MM.1S (cell line): Measurements from ENCODE around the gene MEX3D.

Experiments used
- DNase-seq: peaks from one replicate; pipeline ENCODE4 v3.0.0-alpha.2; 2015
- H2AFZ ChIP-seq: fragments of 300-600 bp; sonication (generic); 2 replicates; pipeline ENCODE4 v1.6.0; 2016; ENCODE audit warnings: antibody characterized with exemption, low read length
- H3F3A ChIP-seq: fragments of 300-600 bp; sonication (generic); 2 replicates; pipeline ENCODE4 v1.6.1; 2016; ENCODE audit warnings: mild to moderate bottlenecking, antibody characterized with exemption, low read length, moderate library complexity, mixed read lengths; ENCODE audit not compliant: insufficient read depth
- H3K27ac ChIP-seq: fragments of 300-600 bp; sonication (generic); 2 replicates; pipeline ENCODE4 v1.5.1; 2016; ENCODE audit warnings: mild to moderate bottlenecking, low read length
- H3K27me3 ChIP-seq: fragments of 300-600 bp; sonication (generic); replicated peaks from 2 replicates; pipeline ENCODE4 v1.6.0; 2016; ENCODE audit warnings: low read length; ENCODE audit not compliant: insufficient read depth
- H3K36me3 ChIP-seq: fragments of 300-600 bp; sonication (generic); replicated peaks from 2 replicates; pipeline ENCODE4 v1.6.1; 2016; ENCODE audit warnings: mild to moderate bottlenecking, low read length, mixed read lengths; ENCODE audit not compliant: insufficient read depth
- H3K4me1 ChIP-seq: fragments of 300-600 bp; sonication (generic); 2 replicates; pipeline ENCODE4 v1.6.1; 2016; ENCODE audit warnings: low read length, mixed read lengths
- H3K4me2 ChIP-seq: fragments of 300-600 bp; sonication (generic); 2 replicates; pipeline ENCODE4 v1.6.0; 2016; ENCODE audit warnings: low read depth, low read length
- H3K4me3 ChIP-seq: fragments of 300-600 bp; sonication (generic); 2 replicates; pipeline ENCODE4 v1.5.1; 2016; ENCODE audit warnings: low read length, mixed read lengths
- H3K79me2 ChIP-seq: fragments of 300-600 bp; sonication (generic); 2 replicates; pipeline ENCODE4 v1.6.1; 2016; ENCODE audit warnings: mixed run types, low read length, mixed read lengths
- H3K9ac ChIP-seq: fragments of 300-600 bp; sonication (generic); 2 replicates; pipeline ENCODE4 v1.6.1; 2016; ENCODE audit warnings: low read length, mixed read lengths
- H3K9me2 ChIP-seq: fragments of 300-600 bp; sonication (generic); replicated peaks from 2 replicates; pipeline ENCODE4 v1.6.1; 2016; ENCODE audit warnings: mild to moderate bottlenecking, low read length, mixed read lengths; ENCODE audit not compliant: insufficient read depth
- H3K9me3 ChIP-seq: fragments of 300-600 bp; sonication (generic); replicated peaks from 2 replicates; pipeline ENCODE4 v1.6.1; 2016; ENCODE audit warnings: mild to moderate bottlenecking, low read length, mixed read lengths; ENCODE audit not compliant: insufficient read depth
- H4K20me1 ChIP-seq: fragments of 300-600 bp; sonication (generic); 2 replicates; pipeline ENCODE4 v1.6.1; 2016; ENCODE audit warnings: mild to moderate bottlenecking, low read length, moderate library complexity, mixed read lengths; ENCODE audit not compliant: insufficient read depth
- CTCF ChIP-seq: fragments of 300-600 bp; sonication (generic); IDR thresholded peaks from 2 replicates; pipeline ENCODE4 v1.5.1; 2016; ENCODE audit warnings: antibody characterized with exemption, low read length, mixed read lengths
- EZH2 ChIP-seq: fragments of 300-600 bp; sonication (generic); optimal IDR thresholded peaks from 2 replicates; pipeline ENCODE3; 2017; ENCODE audit warnings: low read depth, mild to moderate bottlenecking, antibody characterized with exemption, low read length, mixed read lengths
- EZH2phosphoT487 ChIP-seq: fragments of 300-600 bp; sonication (generic); IDR thresholded peaks from 2 replicates; pipeline ENCODE4 v1.6.1; 2018; ENCODE audit warnings: antibody characterized with exemption, low read length

Gene MEX3D

GRCh38 chr19:1510807-1511206, 57.3 kb downstream of the MEX3D start:
- no peaks in the 10 kb centered on the region for H3K9me2 ChIP-seq
- no peak overlapping the region for H3K27ac ChIP-seq
- H4K20me1 ChIP-seq: no peaks in the 10 kb centered on the region
- peaks cover 2% of the 10 kb centered on the region; the same call in 1 of the 2 replicates for H3K4me1 ChIP-seq
- H3K9me3 ChIP-seq: no peaks in the 10 kb centered on the region
- H3K4me3 ChIP-seq: no peak overlapping the region
- no peak overlapping the region for H2AFZ ChIP-seq
- no peak overlapping the region for H3K9ac ChIP-seq
- H3K4me2 ChIP-seq: no peak overlapping the region
- TF ChIP-seq EZH2phosphoT487: no peak
- no peak for TF ChIP-seq EZH2
- no peak for TF ChIP-seq CTCF
- H3K27me3 ChIP-seq: peaks cover 66% of the 10 kb centered on the region
- no peaks in the 10 kb centered on the region for H3K79me2 ChIP-seq
- H3F3A ChIP-seq: no peaks in the 10 kb centered on the region
- no peaks in the 10 kb centered on the region for H3K36me3 ChIP-seq
- DNase-seq: no peak

GRCh38 chr19:1510442-1510806, 57.7 kb downstream of the MEX3D start:
- no peak overlapping the region for H3K9ac ChIP-seq
- H3K4me2 ChIP-seq: no peak overlapping the region
- H3K4me3 ChIP-seq: no peak overlapping the region
- no peaks in the 10 kb centered on the region for H3F3A ChIP-seq
- H3K4me1 ChIP-seq: peaks cover 2% of the 10 kb centered on the region; the same call in 1 of the 2 replicates
- no peaks in the 10 kb centered on the region for H3K79me2 ChIP-seq
- DNase-seq: no peak
- H3K9me2 ChIP-seq: no peaks in the 10 kb centered on the region
- H2AFZ ChIP-seq: no peak overlapping the region
- H4K20me1 ChIP-seq: no peaks in the 10 kb centered on the region
- TF ChIP-seq EZH2 (no peak), CTCF (no peak), EZH2phosphoT487 (no peak)
- no peaks in the 10 kb centered on the region for H3K9me3 ChIP-seq
- H3K36me3 ChIP-seq: no peaks in the 10 kb centered on the region
- no peak overlapping the region for H3K27ac ChIP-seq
- H3K27me3 ChIP-seq: peaks cover 67% of the 10 kb centered on the region

GRCh38 chr19:1509602-1510441, 58.3 kb downstream of the MEX3D start:
- Histone ChIP-seq H3K9me3 (no peaks in the 10 kb centered on the region), H3K4me3 (no peak overlapping the region), H3K4me1 (peaks cover 2% of the 10 kb centered on the region; the same call in 1 of the 2 replicates), H3K36me3 (no peaks in the 10 kb centered on the region), H4K20me1 (no peaks in the 10 kb centered on the region), H3K4me2 (no peak overlapping the region), H3K9me2 (no peaks in the 10 kb centered on the region), H3K79me2 (no peaks in the 10 kb centered on the region), H2AFZ (no peak overlapping the region), H3K27me3 (peaks cover 67% of the 10 kb centered on the region), H3K27ac (no peak overlapping the region), H3K9ac (no peak overlapping the region), H3F3A (no peaks in the 10 kb centered on the region)
- no peak for DNase-seq
- no peak for TF ChIP-seq EZH2phosphoT487
- TF ChIP-seq CTCF: no peak
- TF ChIP-seq EZH2: no peak
